HG02623 (cell line): ENCODE measurements around the gene ASTL.

Source experiments
- ATAC-seq: cut with Tn5 transposase; IDR thresholded peaks from one replicate; pipeline ENCODE4 v1.9.1; 2021; ENCODE audit warnings: moderate library complexity; ENCODE audit not compliant: unreplicated experiment

ASTL gene

GRCh38 chr2:96130483-96130882, 7.8 kb downstream of the ASTL start:
- no peak for ATAC-seq

- ATAC-seq: no peak
Observed at GRCh38 chr2:96129528-96130120, 8.7 kb downstream of the ASTL start.

DNA sequence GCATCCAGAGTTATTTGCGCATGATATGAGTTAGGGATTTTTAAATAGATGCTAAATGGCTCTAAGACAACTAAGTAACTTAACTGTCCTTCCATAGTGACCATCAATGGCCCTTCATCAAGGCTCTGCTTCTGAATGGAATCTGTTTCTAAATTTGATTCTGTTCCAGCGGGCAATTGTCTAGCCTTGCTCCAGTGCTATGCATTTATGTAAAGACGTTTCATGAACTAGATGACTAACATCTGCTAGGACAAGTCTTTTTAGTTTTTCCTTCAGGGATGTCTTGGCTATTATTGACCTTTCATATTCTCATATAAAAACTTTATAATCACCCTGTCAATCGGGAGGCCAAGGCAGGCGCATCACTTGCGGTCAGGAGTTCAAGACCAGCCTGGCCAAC, 9.8 kb downstream of the ASTL start:
- no peak for ATAC-seq

DNA sequence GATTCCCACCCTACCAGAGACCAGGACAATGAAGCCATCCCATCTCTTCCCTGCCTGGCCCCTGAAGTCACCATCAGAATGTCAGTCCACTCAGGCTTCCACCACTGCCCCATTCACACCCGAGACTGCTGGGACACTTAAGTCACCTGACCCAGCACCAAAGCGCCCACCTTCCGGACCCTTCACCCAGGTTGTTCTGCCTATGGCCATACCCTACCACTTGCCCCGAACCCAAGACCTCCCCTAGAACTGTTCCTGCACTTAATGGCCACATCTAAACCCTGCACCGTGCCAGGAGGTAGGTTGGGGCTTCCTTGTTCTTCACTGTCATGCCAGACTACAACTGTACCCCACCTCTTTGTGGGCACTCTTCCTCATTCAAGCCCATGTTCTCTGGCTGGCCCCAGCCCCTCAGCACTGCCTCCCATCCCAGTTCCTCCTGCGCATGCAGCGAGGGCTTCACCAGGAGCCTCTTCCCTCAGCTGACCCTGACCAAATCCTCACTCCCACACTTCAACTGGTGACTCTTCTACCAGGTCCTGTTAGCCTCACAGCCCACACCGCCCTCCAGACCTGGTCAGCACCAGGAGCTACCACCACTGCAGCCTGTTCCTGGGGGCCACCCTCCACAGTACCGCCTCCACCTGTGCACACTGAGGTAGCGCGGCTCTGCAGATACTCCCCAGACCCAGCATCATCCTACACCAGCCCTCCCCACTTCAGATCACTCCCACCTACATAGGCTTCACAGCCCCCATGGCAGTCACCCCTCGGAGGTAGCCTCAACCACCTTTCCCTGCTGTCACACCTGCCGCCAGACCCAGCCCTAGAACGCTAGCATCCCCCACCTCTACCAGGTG, 13.7 kb downstream of the ASTL start:
- no peak for ATAC-seq

- no peak for ATAC-seq
Observed at GRCh38 chr2:96123936-96124335, 14.4 kb downstream of the ASTL start.

GRCh38 chr2:96123290-96123689, 15.0 kb downstream of the ASTL start:
- no peak for ATAC-seq

- ATAC-seq: no peak
Observed at GRCh38 chr2:96122391-96122790, 15.9 kb downstream of the ASTL start.

GRCh38 chr2:96121414-96121813, 16.9 kb downstream of the ASTL start:
- no peak for ATAC-seq

- no peak for ATAC-seq
Observed at GRCh38 chr2:96120991-96121390, 17.3 kb downstream of the ASTL start.

GRCh38 chr2:96120091-96120720, 18.1 kb downstream of the ASTL start:
- ATAC-seq: no peak

GRCh38 chr2:96119389-96119751, 18.9 kb downstream of the ASTL start:
- ATAC-seq: no peak

GRCh38 chr2:96118698-96119388, 19.5 kb downstream of the ASTL start:
- no peak for ATAC-seq

DNA sequence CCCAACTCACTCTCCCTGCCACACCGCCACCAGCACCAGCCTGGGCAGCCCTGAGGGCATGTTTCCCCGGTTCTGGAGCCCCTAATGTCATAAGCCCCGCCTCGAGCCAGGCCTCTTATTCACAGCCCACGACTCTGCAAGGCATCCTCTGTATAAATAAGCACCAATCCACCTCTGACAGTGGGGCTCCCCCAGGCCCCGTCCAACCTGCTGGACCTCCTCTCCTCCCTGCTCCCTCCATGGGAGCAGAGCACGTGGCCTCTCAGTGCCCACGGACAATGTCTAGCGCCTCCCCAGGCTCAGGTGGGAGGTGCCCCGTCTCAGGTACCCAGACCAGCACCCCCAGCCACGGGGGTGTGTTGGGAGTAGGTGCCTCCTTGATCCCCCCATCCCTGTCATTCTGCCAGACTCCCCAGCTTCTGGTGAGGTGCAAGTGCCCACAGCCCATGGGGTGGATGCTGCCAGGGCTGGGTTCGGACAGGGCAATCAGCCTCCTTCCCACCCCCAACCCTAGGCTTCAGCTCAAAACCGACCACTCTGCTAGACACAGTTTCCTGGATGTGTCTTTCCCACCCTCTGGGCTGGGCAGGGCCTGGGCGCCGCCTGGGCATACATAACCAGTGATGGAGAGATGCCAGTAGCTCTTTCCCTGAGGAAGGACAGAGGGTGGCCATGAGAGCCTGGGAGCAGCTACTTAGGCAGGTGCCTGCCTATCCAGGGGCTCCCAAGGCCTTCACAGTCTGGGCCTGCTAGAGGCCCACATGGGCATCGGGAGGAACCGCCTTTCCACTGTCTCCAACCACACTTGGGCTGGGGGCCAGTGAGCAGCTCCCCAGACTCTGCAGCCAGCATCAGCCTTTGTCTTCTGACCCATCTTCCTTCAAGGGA, 20.4 kb downstream of the ASTL start:
- ATAC-seq: no peak

DNA sequence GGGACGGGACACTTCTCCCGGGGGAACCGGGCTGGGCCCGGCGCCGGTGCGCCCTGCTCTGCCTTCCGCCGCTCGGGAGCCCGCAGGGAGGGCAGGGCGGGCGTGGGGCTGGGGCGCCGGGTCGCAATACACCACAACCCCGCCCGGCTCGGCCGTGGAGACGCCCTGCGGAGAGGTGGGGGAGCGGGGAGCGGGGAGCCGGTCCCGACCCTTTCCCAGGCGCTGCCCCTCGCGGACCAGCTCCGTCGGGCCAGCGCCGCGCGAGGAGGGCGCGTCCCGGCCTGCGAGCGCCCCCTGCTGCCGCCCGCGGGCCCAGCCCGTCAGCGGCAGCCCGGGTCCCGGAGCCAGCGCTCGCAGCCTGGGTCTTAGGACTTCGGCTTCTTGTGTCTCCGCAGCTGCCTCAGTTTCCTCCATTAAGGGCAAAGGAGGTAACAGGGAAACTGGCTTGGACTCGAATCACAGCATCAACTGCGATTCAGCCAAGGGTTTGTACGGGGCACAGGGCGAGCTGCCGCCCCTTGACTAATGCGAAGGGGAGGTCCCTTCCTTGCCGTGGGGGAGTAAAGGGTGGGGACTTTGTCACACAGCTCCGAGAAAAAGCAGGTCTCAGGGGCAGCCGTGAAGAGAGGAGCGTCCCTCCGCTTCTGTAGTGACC, 21.3 kb downstream of the ASTL start:
- peak; percentile 68 for ATAC-seq

GRCh38 chr2:96116424-96116878, 21.9 kb downstream of the ASTL start, which contains the start of gene ADRA2B:
ADRA2B (minus strand) TSS chr2:96116571; CDS start chr2:96116149, 422 bp downstream.
- peak; percentile 41 for ATAC-seq

DNA sequence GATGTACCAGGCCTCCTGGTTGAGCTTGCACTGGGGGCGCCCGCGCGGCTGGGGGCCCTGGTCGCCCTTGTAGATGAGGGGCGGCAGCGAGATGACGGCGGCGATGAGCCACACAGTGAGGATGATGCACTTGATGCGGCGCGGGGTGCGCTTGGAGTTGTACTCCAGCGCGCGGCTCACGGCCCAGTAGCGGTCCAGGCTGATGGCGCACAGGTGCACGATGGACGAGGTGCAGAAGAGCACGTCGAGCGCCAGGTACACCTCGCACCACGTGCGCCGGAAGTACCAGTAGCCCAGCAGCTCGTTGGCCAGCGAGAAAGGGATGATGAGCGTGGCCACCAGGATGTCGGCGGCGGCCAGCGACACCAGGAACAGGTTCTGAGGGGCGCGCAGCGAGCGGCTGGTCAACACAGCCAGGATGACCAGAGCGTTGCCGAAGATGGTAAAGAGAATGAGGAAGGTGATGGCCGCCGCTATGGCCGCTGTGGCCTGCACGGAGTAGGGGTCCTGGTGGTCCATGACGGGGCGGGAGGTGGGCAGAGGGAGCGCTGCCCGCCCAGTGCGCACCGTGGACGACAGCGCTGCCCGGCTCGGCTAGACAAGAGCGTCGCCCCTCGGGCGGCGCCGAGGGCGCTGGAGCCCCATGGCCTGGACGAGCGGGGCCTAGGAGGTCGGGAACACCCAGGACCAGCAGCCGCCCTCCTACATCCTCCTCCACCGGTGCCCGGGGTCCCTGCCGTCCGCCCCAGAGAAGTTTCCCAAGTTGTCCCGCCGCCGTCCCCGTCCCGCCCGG, 22.5 kb downstream of the ASTL start:
- no peak for ATAC-seq

GRCh38 chr2:96114903-96115581, 23.3 kb downstream of the ASTL start:
- no peak for ATAC-seq

- no peak for ATAC-seq
Observed at GRCh38 chr2:96114546-96114902, 23.8 kb downstream of the ASTL start.

DNA sequence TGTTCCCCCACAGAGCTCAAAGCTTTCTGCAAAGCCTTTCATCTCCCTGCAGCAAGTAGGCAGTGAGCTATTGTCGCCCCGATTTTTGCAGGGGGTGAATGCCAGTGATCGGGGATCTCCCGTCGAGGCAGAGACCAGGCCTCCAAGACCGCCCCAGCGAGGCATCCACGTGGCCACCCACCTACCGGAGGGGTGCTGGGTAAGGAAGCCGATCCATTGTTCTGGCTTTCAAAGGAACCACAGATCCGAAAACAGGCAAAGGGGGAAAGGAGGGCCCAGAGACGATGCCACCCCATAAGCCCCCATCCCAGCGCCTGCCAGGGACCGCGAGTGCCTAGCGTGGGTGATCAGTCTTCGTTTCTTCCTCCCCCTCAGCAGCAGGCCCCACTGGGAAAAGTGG, 24.4 kb downstream of the ASTL start:
- no peak for ATAC-seq
